ENCODE measurements around the gene UCP3.

Gene UCP3

DNA sequence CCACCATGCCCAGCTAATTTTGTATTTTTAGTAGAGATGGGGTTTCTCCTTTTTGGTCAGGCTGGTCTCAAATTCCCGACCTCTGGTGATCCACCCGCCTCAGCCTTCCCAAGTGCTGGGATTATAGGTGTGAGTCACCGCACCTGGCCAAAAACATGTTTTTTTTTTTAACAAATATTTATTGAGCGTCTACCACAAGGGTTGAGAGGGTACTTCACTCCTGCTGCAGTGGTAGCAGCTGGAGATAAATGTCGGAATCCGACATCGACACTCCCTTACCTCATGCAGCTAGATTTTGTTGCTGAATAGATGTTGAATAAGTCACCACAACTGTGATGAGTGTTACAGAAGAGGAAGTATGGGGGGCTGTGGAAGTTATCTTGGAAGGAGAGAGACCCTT lies 57.1 kb downstream of the UCP3 start:
- DNase-seq (ENCODE audit: low read depth in 2 of 2), result no peak
- TF ChIP-seq, protein P1, sequence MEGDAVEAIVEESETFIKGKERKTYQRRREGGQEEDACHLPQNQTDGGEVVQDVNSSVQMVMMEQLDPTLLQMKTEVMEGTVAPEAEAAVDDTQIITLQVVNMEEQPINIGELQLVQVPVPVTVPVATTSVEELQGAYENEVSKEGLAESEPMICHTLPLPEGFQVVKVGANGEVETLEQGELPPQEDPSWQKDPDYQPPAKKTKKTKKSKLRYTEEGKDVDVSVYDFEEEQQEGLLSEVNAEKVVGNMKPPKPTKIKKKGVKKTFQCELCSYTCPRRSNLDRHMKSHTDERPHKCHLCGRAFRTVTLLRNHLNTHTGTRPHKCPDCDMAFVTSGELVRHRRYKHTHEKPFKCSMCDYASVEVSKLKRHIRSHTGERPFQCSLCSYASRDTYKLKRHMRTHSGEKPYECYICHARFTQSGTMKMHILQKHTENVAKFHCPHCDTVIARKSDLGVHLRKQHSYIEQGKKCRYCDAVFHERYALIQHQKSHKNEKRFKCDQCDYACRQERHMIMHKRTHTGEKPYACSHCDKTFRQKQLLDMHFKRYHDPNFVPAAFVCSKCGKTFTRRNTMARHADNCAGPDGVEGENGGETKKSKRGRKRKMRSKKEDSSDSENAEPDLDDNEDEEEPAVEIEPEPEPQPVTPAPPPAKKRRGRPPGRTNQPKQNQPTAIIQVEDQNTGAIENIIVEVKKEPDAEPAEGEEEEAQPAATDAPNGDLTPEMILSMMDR (IDR thresholded peaks at IDR 0.05; ENCODE audit: low read depth, low read length), result no peak
- H3K4me3 ChIP-seq (replicated peaks in 1 of 2; ENCODE audit: low read depth in 2 of 2, low read length in 2 of 2), result no peak overlapping the region

DNA sequence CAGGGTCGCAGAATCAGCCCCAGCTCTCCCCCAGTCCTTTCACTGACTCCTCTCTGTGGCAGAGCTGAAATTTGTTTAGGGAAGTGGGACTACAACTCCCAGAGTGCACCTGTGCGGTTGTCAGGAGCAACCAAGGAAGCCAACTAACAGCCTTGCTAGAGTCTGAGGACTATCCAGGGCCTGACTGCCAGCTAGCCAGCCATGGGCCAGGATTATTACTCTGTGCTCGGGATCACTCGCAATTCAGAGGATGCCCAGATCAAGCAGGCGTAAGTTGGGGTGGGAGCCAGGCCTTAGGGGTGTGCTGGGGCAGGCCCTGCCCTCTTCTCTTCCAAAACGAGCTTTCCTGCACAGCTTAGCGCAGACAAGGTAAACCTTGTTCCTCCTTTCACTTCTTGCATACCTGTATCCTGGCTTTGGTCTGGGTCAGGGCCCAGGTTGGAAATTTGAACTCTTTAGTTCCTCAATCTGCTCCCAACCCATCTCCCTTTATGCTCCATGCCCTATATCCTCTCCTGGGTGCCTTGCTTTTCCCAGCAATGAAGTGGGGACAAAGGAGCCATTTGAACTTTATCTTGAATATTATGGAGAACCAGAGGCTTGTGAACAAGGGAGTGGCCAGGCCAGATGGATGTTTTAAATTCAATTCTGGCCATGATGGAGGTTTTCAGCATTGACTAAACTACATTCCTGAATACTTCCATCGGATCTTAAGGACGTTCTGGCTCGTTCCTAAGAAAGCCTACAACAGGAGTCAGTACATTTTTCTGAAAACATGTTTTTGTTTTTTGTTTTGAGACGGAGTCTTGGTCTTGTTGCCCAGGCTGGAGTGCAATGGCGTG lies 57.8 kb downstream of the UCP3 start, which contains the start of gene DNAJB13:
DNAJB13 (plus strand) TSS at position 158 of the 842 bp plus-strand sequence; CDS start at position 202, 44 bp downstream.
- TF ChIP-seq, protein P1 (IDR thresholded peaks at IDR 0.05; ENCODE audit: low read depth, low read length), result no peak
- H3K4me3 ChIP-seq (replicated peaks in 1 of 2; ENCODE audit: low read depth in 2 of 2, low read length in 2 of 2), result no peak within 1 kb of the TSS
- peak; percentile 50 to 61 for DNase-seq (ENCODE audit: low read depth in 2 of 2)
